Stimulated activated naive CD8-positive, alpha-beta T cell treated with anti-CD3 and anti-CD28 coated beads, Interleukin-15, Interleukin-2, amounts not matched to agents 100 ng/mL and 50 ng/mL, for 24 hours (primary cell): ENCODE measurements around the gene FLNA.
"Not testable (repeated sequence)": the region's sequence is repeated elsewhere in the genome, so short reads cannot be mapped to it uniquely, and the experiment has no call there.

Source experiments
- H3K27ac Mint-ChIP-seq: one replicate; pipeline ENCODE4 v1.8.0; 2021; ENCODE audit warnings: mild to moderate bottlenecking, mixed read lengths
- H3K27me3 Mint-ChIP-seq: one replicate; pipeline ENCODE4 v1.8.0; 2021; ENCODE audit warnings: mixed read lengths
- H3K36me3 Mint-ChIP-seq: one replicate; pipeline ENCODE4 v1.8.0; 2021; ENCODE audit warnings: low read depth, mixed read lengths
- H3K4me1 Mint-ChIP-seq: one replicate; pipeline ENCODE4 v1.8.0; 2021; ENCODE audit warnings: low read depth, mixed read lengths
- H3K4me3 Mint-ChIP-seq: one replicate; pipeline ENCODE4 v1.8.0; 2021; ENCODE audit warnings: mild to moderate bottlenecking, mixed read lengths
- H3K9me3 Mint-ChIP-seq: one replicate; pipeline ENCODE4 v1.8.0; 2021; ENCODE audit warnings: mixed read lengths

Gene FLNA

DNA sequence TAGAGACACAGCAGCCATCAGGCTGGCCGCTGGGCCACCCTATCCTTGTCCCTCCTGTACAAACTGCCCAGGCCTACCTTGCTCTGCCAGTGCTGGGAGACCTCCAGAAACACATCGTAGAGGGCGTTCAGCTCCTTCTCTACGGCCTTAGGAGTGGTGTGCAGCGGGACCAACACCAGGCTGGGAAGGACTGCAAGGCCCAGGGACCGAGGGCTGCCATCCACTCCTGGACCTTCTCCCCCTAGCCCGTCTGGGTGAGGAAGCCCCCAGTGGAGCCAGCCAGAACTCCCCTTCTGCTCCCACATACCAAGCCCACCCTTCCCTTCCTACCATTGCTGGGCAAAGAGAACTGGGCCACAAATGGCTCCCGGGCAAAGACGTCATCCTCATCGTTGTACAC is 28.8 kb upstream of the FLNA start:
- Mint-ChIP-seq H3K9me3 (no peaks in the 10 kb centered on the region), H3K4me1 (peaks cover 23% of the 10 kb centered on the region), H3K27ac (no peak overlapping the region), H3K4me3 (no peak overlapping the region), H3K36me3 (peaks cover 28% of the 10 kb centered on the region), H3K27me3 (peaks cover 3% of the 10 kb centered on the region)

DNA sequence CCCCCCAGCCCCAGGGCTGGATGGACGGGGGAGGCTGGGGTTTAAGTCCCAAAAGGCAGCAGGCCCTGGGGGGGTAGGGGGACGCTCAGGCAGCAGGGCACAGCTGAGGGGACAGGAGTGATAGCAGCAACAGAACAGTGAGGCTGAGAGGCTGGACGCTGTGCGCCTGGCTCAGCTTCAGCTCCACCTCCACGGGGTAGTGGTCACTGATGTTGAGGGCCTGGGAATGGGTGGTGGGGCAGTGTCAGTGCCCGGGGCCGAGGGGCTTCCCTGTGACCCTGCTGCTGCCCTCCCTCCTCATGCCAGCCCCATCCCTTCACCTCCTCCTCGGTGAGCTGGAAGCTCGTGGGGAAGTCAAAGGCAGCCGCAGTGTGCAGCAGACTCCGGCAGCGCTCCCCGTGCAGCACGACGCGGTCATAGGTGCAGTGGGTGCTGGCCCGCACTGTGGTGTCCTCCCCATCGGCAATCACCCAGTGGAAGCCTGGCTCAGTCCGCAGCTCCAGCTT is 28.2 kb upstream of the FLNA start:
- Mint-ChIP-seq H3K9me3 (no peaks in the 10 kb centered on the region), H3K36me3 (peaks cover 31% of the 10 kb centered on the region), H3K27me3 (peaks cover 3% of the 10 kb centered on the region), H3K4me1 (peaks cover 24% of the 10 kb centered on the region), H3K4me3 (no peak overlapping the region), H3K27ac (no peak overlapping the region)

DNA sequence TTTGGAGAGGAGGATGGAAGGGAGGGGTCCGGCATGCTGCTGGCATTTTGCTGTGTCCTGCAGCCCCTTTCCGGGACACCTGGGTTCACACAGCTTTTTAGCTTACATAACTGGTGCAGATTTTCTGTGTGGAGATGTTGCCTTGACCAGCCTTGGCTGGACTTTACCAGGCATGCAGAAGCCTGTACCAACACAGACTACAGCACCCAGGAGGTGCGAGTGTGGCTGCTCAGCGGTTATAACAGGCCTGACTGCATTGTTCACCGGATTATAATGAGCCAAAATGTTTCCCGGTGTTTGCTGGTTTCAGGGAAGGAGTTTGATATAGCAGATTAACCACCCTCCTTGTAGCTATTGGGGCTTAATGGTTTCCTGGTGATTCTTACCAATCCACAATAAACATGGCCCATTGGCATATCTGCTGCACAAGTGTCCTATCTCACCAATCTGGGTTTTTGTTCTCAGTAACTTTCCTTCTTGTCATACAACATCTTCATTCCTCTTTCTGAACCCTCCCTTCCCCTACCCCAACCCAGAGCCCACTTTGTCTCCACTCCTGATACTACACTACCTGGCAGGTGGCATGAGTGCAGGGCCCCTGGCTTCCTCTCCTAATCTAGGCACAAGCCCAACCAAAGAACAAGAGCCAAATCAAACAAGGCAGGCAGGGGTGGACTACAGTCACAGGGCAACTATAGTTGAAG is 27.6 kb upstream of the FLNA start:
- peak overlapping the region; percentile 49 for H3K27ac Mint-ChIP-seq
- no peak overlapping the region for H3K4me3 Mint-ChIP-seq
- peaks cover 31% of the 10 kb centered on the region for H3K36me3 Mint-ChIP-seq

DNA sequence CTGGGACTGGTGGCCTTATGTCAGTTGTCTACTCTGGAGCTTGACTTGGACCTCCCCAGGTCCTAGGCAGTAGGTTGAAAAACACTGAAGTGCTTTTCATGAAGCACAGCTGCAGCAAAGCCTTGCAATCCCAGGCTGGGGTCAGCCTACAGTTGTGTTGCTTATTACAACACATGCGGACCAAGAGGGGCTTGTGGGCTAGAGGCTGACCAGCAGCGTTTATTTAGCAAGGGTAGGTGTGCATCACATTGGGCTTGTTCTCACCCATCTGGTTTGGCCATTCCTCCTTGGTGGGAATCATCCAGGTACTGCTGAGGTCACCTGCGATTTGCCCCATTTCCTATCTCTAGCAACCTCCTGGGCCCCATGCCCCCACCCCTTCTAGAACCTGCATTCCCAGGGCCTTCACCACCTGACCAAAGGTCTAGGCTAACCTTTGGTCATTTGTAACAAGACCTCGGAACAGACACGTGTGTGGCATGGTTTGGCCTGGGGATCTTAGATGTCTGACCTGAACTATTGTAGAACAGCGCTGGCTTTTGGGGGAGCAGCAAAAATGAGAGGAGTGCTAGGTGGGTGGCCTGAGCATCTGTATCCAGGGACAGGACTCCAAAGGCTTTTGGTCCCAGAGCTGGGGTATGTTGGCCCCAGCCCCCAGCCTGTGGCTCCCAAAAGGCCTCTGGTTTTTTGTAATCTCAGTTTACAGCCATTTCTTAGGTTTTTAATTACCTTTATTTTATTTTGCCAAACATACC is 26.8 kb upstream of the FLNA start:
- Mint-ChIP-seq H3K27me3 (peaks cover 3% of the 10 kb centered on the region), H3K9me3 (no peaks in the 10 kb centered on the region), H3K36me3 (peaks cover 31% of the 10 kb centered on the region), H3K27ac (peak overlapping the region; percentile 100), H3K4me3 (peak overlapping the region; percentile 99), H3K4me1 (peaks cover 27% of the 10 kb centered on the region)

More for the DNA sequence above, 27.6 kb upstream of the FLNA start:
- Mint-ChIP-seq H3K27me3 (peaks cover 3% of the 10 kb centered on the region), H3K4me1 (peaks cover 25% of the 10 kb centered on the region), H3K9me3 (no peaks in the 10 kb centered on the region)

- Mint-ChIP-seq H3K4me3 (peak overlapping the region; percentile 99), H3K36me3 (peaks cover 31% of the 10 kb centered on the region), H3K4me1 (peaks cover 27% of the 10 kb centered on the region), H3K27ac (peak overlapping the region; percentile 100)
- H3K27me3 Mint-ChIP-seq, H3K9me3 Mint-ChIP-seq: not testable (repeated sequence)
These were observed 26.0 kb upstream of the FLNA start for GRCh38 chrX:154400369-154400817.

DNA sequence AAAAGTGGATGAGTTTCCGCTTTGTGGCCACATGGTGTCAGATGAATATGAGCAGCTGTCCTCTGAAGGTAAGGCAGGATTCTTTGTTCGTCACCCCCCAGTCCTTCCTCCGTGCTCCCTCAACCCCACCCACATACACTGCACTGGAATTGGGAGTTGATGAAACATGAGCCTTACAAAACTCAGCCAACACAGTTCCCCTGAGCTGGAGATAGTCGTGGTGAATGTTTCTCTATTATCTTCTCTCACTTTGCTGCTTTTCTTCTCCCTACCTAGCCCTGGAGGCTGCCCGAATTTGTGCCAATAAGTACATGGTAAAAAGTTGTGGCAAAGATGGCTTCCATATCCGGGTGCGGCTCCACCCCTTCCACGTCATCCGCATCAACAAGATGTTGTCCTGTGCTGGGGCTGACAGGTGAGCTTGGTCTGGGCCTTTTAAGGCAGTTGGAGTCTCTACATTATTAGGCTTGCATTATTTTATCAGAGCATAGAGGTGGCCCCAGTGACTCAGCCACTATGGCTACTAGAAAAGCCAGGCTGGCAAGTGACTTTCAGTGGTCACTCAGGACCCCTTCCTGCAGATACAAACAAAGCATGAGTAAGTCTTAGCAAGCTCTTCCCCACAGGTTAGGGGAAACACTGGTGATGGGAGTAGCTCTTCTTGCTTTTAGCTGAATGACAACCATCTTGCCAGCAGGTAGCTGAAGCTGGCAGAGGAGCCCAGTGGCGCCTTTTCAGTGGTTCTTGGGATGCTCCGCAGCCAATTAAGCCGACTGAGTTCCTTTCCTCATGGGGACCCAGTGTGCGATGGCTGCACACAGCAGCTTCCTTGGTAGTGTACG is 25.3 kb upstream of the FLNA start:
- peak overlapping the region; percentile 100 for H3K27ac Mint-ChIP-seq
- peaks cover 31% of the 10 kb centered on the region for H3K36me3 Mint-ChIP-seq
- peaks cover 27% of the 10 kb centered on the region for H3K4me1 Mint-ChIP-seq
- H3K27me3 Mint-ChIP-seq, result peaks cover 3% of the 10 kb centered on the region
- peak overlapping the region; percentile 99 for H3K4me3 Mint-ChIP-seq
- no peaks in the 10 kb centered on the region for H3K9me3 Mint-ChIP-seq

GRCh38 chrX:154398668-154399526 is 24.5 kb upstream of the FLNA start:
- H3K36me3 Mint-ChIP-seq, result peaks cover 31% of the 10 kb centered on the region
- H3K9me3 Mint-ChIP-seq, result no peaks in the 10 kb centered on the region
- peak overlapping the region; percentile 99 for H3K4me3 Mint-ChIP-seq
- H3K27me3 Mint-ChIP-seq, result peaks cover 3% of the 10 kb centered on the region
- peak overlapping the region; percentile 100 for H3K27ac Mint-ChIP-seq
- peaks cover 27% of the 10 kb centered on the region for H3K4me1 Mint-ChIP-seq

- Mint-ChIP-seq H3K27me3 (peaks cover 3% of the 10 kb centered on the region), H3K36me3 (peaks cover 31% of the 10 kb centered on the region), H3K9me3 (no peaks in the 10 kb centered on the region), H3K27ac (peak within 1 kb of the TSS; percentile 100), H3K4me3 (peak within 1 kb of the TSS; percentile 99), H3K4me1 (peaks cover 27% of the 10 kb centered on the region)
These were observed 23.6 kb upstream of the FLNA start, which contains the start of gene RPL10 for GRCh38 chrX:154397888-154398667. Gene RPL10 (plus strand): TSS chrX:154398377. CDS start chrX:154398520, 143 bp downstream.

GRCh38 chrX:154396973-154397887 is 22.8 kb upstream of the FLNA start:
- no peaks in the 10 kb centered on the region for H3K9me3 Mint-ChIP-seq
- H3K27me3 Mint-ChIP-seq, result peaks cover 3% of the 10 kb centered on the region
- peak overlapping the region; percentile 99 for H3K4me3 Mint-ChIP-seq
- H3K36me3 Mint-ChIP-seq, result peaks cover 31% of the 10 kb centered on the region
- peaks cover 27% of the 10 kb centered on the region for H3K4me1 Mint-ChIP-seq
- peak overlapping the region; percentile 100 for H3K27ac Mint-ChIP-seq

DNA sequence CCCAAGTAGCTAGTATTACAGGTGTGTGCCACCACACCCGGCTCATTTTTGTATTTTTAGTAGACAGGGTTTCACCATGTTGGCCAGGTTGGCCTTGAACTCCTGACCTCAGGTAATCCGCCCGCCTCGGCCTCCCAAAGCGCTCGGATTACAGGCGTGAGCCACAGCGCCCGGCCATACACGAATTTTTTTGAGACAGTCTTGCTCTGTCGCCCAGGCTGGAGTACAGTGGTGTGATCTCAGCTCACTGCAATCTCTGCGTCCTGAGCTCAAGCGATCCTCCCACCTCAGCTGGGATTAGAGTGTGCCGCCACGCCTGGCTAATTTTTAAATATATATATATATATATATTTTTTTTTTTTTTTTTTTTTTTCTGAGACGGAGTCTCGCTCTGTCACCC is 21.9 kb upstream of the FLNA start:
- H3K9me3 Mint-ChIP-seq, H3K27ac Mint-ChIP-seq, H3K27me3 Mint-ChIP-seq: not testable (repeated sequence)
- H3K36me3 Mint-ChIP-seq, result peaks cover 31% of the 10 kb centered on the region
- peak overlapping the region; percentile 99 for H3K4me3 Mint-ChIP-seq
- H3K4me1 Mint-ChIP-seq, result peaks cover 27% of the 10 kb centered on the region

- not testable (repeated sequence) for H3K27ac Mint-ChIP-seq, H3K4me1 Mint-ChIP-seq, H3K4me3 Mint-ChIP-seq, H3K27me3 Mint-ChIP-seq, H3K9me3 Mint-ChIP-seq, H3K36me3 Mint-ChIP-seq
These were observed 15.6 kb upstream of the FLNA start for GRCh38 chrX:154389812-154390747.

GRCh38 chrX:154388649-154389048 is 14.2 kb upstream of the FLNA start:
- not testable (repeated sequence) for H3K27me3 Mint-ChIP-seq, H3K4me1 Mint-ChIP-seq, H3K27ac Mint-ChIP-seq, H3K9me3 Mint-ChIP-seq, H3K36me3 Mint-ChIP-seq, H3K4me3 Mint-ChIP-seq
